PC-3 (cell line): ENCODE measurements around the gene ZHX3.

Experiments
- CTCF ChIP-seq: fragments of 300-600 bp; sonication (generic); conservative IDR thresholded peaks from 2 replicates; pipeline ENCODE4 v1.5.1; 2017; ENCODE audit warnings: antibody characterized with exemption, low read depth, mild to moderate bottlenecking, low read length
- EZH2 ChIP-seq: fragments of 300-600 bp; sonication (generic); IDR thresholded peaks from one replicate; pipeline ENCODE4 v1.6.1; 2017; ENCODE audit warnings: antibody characterized with exemption, mild to moderate bottlenecking, low read length; ENCODE audit not compliant: unreplicated experiment

GRCh38 chr20:41316051-41316450, 1.5 kb downstream of the ZHX3 start:
- no peak for TF ChIP-seq CTCF
- TF ChIP-seq EZH2, result no peak
